Adrenal gland (tissue), 12 donors: ENCODE data around the gene HLA-DQB1. TPM values are rescaled to one million over a fixed set of nuclear protein-coding genes. Genes with fewer than 3 reads are reported as not detected.

Experiments used
- DNase-seq, 7 donors: peaks; one replicate each; pipeline ENCODE4 v3.0.0-alpha.2; 2019 to 2020
- H3K27ac ChIP-seq, 5 donors: fragments of 200-600 bp; sonication (generic) in 4 of 5; 1 replicate in 3 of 5; 2 replicates in 2 of 5; pipeline versions ENCODE4 v1.5.1 to v1.8.0; 2016 to 2020; ENCODE audit warnings: mild to moderate bottlenecking in 1 of 5
- H3K27me3 ChIP-seq: fragments of 200-600 bp; 2 replicates; pipeline ENCODE4 v1.8.0; 2021
- H3K36me3 ChIP-seq, 2 donors: fragments of 200-600 bp; replicated peaks in 1 of 2; 1 replicate in 1 of 2; 2 replicates in 1 of 2; pipeline versions ENCODE4 v1.5.1 to v1.8.0; 2018 to 2022
- H3K4me1 ChIP-seq, 2 donors: fragments of 200-600 bp; replicated peaks in 1 of 2; 1 replicate in 1 of 2; 2 replicates in 1 of 2; pipeline versions ENCODE4 v1.5.1 to v1.8.0; 2018 to 2021
- H3K4me3 ChIP-seq, 4 donors: fragments of 200-600 bp; sonication (generic) in 3 of 4; one replicate each; pipeline ENCODE4 v1.5.1; 2016 to 2018
- H3K9me3 ChIP-seq, 3 donors: fragments of 200-600 bp; sonication (generic) in 1 of 3; replicated peaks in 1 of 3; 1 replicate in 2 of 3; 2 replicates in 1 of 3; pipeline versions ENCODE4 v1.5.1 to v1.8.0; 2016 to 2021
- CTCF ChIP-seq, 6 experiments: fragments of 450-650 bp in 4 of 6; fragments of 200-600 bp in 2 of 6; sonication (generic) in 1 of 6; IDR thresholded peaks; 1 replicate in 5 of 6; 2 replicates in 1 of 6; pipeline versions ENCODE4 v1.5.1 to v1.8.0; 2016 to 2021; ENCODE audit warnings: antibody characterized with exemption in 6 of 6, mild to moderate bottlenecking in 2 of 6, moderate library complexity in 1 of 6
- POLR2A ChIP-seq, 2 donors: fragments of 450-650 bp; IDR thresholded peaks; one replicate each; pipeline ENCODE4 v1.6.1; 2017; ENCODE audit warnings: antibody characterized with exemption in 2 of 2, mild to moderate bottlenecking in 2 of 2, moderate library complexity in 1 of 2
- WGBS, 4 donors: extraction: QIAGEN DNeasy Blood & Tissue Kit in 2 of 4; methylation state at CpG; one replicate each; pipeline versions ENCODE4 v1.1.5 to v1.1.7; 2013 to 2017; 5-methylcytosine and 5-hydroxymethylcytosine counted together
- intact Hi-C, 2 donors: fragments of 100-400 bp; cut with DNase I; formaldehyde crosslinking; loops; one replicate each; pipeline versions ENCODE4 v1.14.1 to v1.15.0; 2022 to 2023
- polyA plus RNA-seq, 3 donors: library from polyadenylated mRNA; stranded (reverse); fragments of 200-250 nt in 2 of 3; fragments of 350-450 nt in 1 of 3; fragmentation: Illumina TruSeq in 1 of 3; extraction: RNeasy Lipid Tissue Mini Kit (QIAGEN cat#74804) in 1 of 3; gene quantifications; one replicate each; pipeline ENCODE4 v1.2.3, GENCODE V29; 2013 to 2014
- total RNA-seq, 9 donors: library from RNA; depleted of rRNA in 4 of 9; stranded (reverse); fragments of >200 nt in 4 of 9; fragments of 120-200 nt in 1 of 9; fragmentation: NEBNext Ultra II Directional in 1 of 9; extraction: Animal tissue kit (Norgen Biotek cat#: 25700) in 1 of 9; gene quantifications; one replicate each; pipeline versions ENCODE4 v1.1.0 to v1.2.4, GENCODE V29; 2013 to 2023
- donor health status: healthy with polysubstance abuse.
- donor health status: Bipolar disorder and iron deficiency.
- donor health status: DM: yes; HTN: yes; CAD: no.
- donor health status: DM: no; HTN: no; CAD: no.
- donor health status: DM: no; HTN: no; CAD: no.
- donor health status: DM: yes; HTN: yes; CAD: no.

The HLA-DQB1 gene
- total and polyA plus RNA-seq, 12 donors = 1.4 to 208 (median 9.4) TPM

- no peak for DNase-seq
- Histone ChIP-seq H3K4me1 (no peaks in the 10 kb centered on the region), H3K27me3 (no peaks in the 10 kb centered on the region), H3K36me3 (no peaks in the 10 kb centered on the region), H3K4me3 (no peak overlapping the region), H3K27ac (peak overlapping the region in 1 of 5 donors; percentile 24), H3K9me3 (no peaks in the 10 kb centered on the region)
- TF ChIP-seq POLR2A (IDR thresholded peaks at IDR 0.05) (no peak), CTCF (IDR thresholded peaks at IDR 0.05) (no peak)
- WGBS, 4 donors = 0 to 56% (median 0%) methylated on average over 1 to 3 of the region's 3 CpGs
- intact Hi-C loops = no loop called here
Measured at GRCh38 chr6:32627249-32627648, 39.2 kb downstream of the HLA-DQB1 start.

- WGBS, 4 donors = 17 to 36% (median 17%) methylated on average over 5 of the region's 5 CpGs
- no peaks in the 10 kb centered on the region for H3K4me1 ChIP-seq
- H3K27ac ChIP-seq = no peak overlapping the region
- no peaks in the 10 kb centered on the region for H3K9me3 ChIP-seq
- DNase-seq = no peak
- no peak overlapping the region for H3K4me3 ChIP-seq
- no peak for TF ChIP-seq CTCF (IDR thresholded peaks at IDR 0.05)
- no peak for TF ChIP-seq POLR2A (IDR thresholded peaks at IDR 0.05)
- no peaks in the 10 kb centered on the region for H3K36me3 ChIP-seq
- H3K27me3 ChIP-seq = no peaks in the 10 kb centered on the region
- intact Hi-C loops = no loop called here
Measured at GRCh38 chr6:32625137-32625536, 41.3 kb downstream of the HLA-DQB1 start.

- H3K27ac ChIP-seq = no peak overlapping the region
- no peak for TF ChIP-seq CTCF (IDR thresholded peaks at IDR 0.05)
- TF ChIP-seq POLR2A (IDR thresholded peaks at IDR 0.05) = no peak
- DNase-seq = no peak
- H3K4me3 ChIP-seq = no peak overlapping the region
- H3K4me1 ChIP-seq = no peaks in the 10 kb centered on the region
- no peaks in the 10 kb centered on the region for H3K36me3 ChIP-seq
- H3K27me3 ChIP-seq = no peaks in the 10 kb centered on the region
- no peaks in the 10 kb centered on the region for H3K9me3 ChIP-seq
- intact Hi-C loops = no loop called here
- 0% methylated on average over 1 of the region's 3 CpGs; no CpG with 5 or more reads in 2 of the 4 donors for WGBS, 4 donors
Measured at GRCh38 chr6:32624565-32624964, 41.9 kb downstream of the HLA-DQB1 start.

- intact Hi-C loops = no loop called here
- TF ChIP-seq POLR2A (IDR thresholded peaks at IDR 0.05) = no peak
- no peak for TF ChIP-seq CTCF (IDR thresholded peaks at IDR 0.05)
- Histone ChIP-seq H3K4me3 (no peak overlapping the region), H3K27me3 (no peaks in the 10 kb centered on the region), H3K9me3 (no peaks in the 10 kb centered on the region), H3K36me3 (no peaks in the 10 kb centered on the region), H3K4me1 (no peaks in the 10 kb centered on the region), H3K27ac (no peak overlapping the region)
- no peak for DNase-seq
Measured at GRCh38 chr6:32623693-32624092, 42.8 kb downstream of the HLA-DQB1 start.
